Cortex of kidney (tissue), 1 donor: ENCODE data around the gene ITLN1.
"Not testable (repeated sequence)": the region's sequence is repeated elsewhere in the genome, so short reads cannot be mapped to it uniquely, and the experiment has no call there.

Experiments used
- DNase-seq: peaks from one replicate; lab custom pipeline; 2025; lab: John Stamatoyannopoulos, UW

Gene ITLN1

GRCh38 chr1:160882582-160882981 lies 2.4 kb downstream of the ITLN1 start:
- no peak for DNase-seq

GRCh38 chr1:160881264-160881663 lies 3.7 kb downstream of the ITLN1 start:
- DNase-seq: not testable (repeated sequence)

GRCh38 chr1:160880216-160880615 lies 4.8 kb downstream of the ITLN1 start:
- no peak for DNase-seq

- DNase-seq: no peak
These were observed 5.9 kb downstream of the ITLN1 start for GRCh38 chr1:160879056-160879455.

GRCh38 chr1:160877221-160877620 lies 7.8 kb downstream of the ITLN1 start:
- no peak for DNase-seq

GRCh38 chr1:160876311-160876710 lies 8.7 kb downstream of the ITLN1 start:
- no peak for DNase-seq

- DNase-seq: not testable (repeated sequence)
These were observed 9.4 kb downstream of the ITLN1 start for GRCh38 chr1:160875591-160875990.

- DNase-seq: no peak
These were observed 10.0 kb downstream of the ITLN1 start for GRCh38 chr1:160874935-160875334.

GRCh38 chr1:160868141-160868540 lies 16.8 kb downstream of the ITLN1 start:
- no peak for DNase-seq

GRCh38 chr1:160867651-160868050 lies 17.3 kb downstream of the ITLN1 start:
- DNase-seq: not testable (repeated sequence)

- DNase-seq: no peak
These were observed 18.2 kb downstream of the ITLN1 start for GRCh38 chr1:160866695-160867260.

GRCh38 chr1:160866001-160866694 lies 18.8 kb downstream of the ITLN1 start:
- DNase-seq: no peak

GRCh38 chr1:160865337-160865736 lies 19.6 kb downstream of the ITLN1 start:
- no peak for DNase-seq

GRCh38 chr1:160864173-160864572 lies 20.8 kb downstream of the ITLN1 start:
- DNase-seq: no peak

- no peak for DNase-seq
These were observed 21.2 kb downstream of the ITLN1 start for GRCh38 chr1:160863774-160864131.

GRCh38 chr1:160863061-160863773 lies 21.8 kb downstream of the ITLN1 start:
- no peak for DNase-seq

- no peak for DNase-seq
These were observed 22.5 kb downstream of the ITLN1 start, which contains the start of gene CD244 for GRCh38 chr1:160862203-160863060. Gene CD244, minus strand, starts transcription at chr1:160862887. Its CDS starts 210 bp downstream, at chr1:160862677.

GRCh38 chr1:160860840-160861505 lies 24.0 kb downstream of the ITLN1 start:
- no peak for DNase-seq

GRCh38 chr1:160859166-160859565 lies 25.8 kb downstream of the ITLN1 start:
- no peak for DNase-seq

GRCh38 chr1:160858507-160858906 lies 26.5 kb downstream of the ITLN1 start:
- no peak for DNase-seq

GRCh38 chr1:160858097-160858496 lies 26.9 kb downstream of the ITLN1 start:
- no peak for DNase-seq
